Muscle layer of colon (tissue), 2 donors: Measurements from ENCODE around the gene MCRIP2.

Source experiments
- H3K27ac ChIP-seq: one replicate; pipeline ENCODE4 v1.7.0; 2013; ENCODE audit warnings: low read depth, mild to moderate bottlenecking, low read length, moderate library complexity
- H3K27me3 ChIP-seq, 2 donors: one replicate each; pipeline ENCODE4 v1.7.0; 2013; ENCODE audit warnings: low read length in 2 of 2, mild to moderate bottlenecking in 2 of 2; ENCODE audit not compliant: insufficient read depth in 2 of 2, control insufficient read depth in 1 of 2
- H3K36me3 ChIP-seq: one replicate; pipeline ENCODE4 v1.7.0; 2013; ENCODE audit warnings: mild to moderate bottlenecking, low read length; ENCODE audit not compliant: insufficient read depth
- H3K4me1 ChIP-seq: one replicate; pipeline ENCODE4 v1.7.0; 2013; ENCODE audit warnings: mild to moderate bottlenecking, low read length; ENCODE audit not compliant: insufficient read depth
- H3K4me3 ChIP-seq, 2 donors: one replicate each; pipeline ENCODE4 v1.7.0; 2013; ENCODE audit warnings: low read length in 2 of 2, low read depth in 1 of 2, mild to moderate bottlenecking in 1 of 2, moderate library complexity in 1 of 2
- H3K9ac ChIP-seq: one replicate; pipeline ENCODE4 v1.7.0; 2013; ENCODE audit warnings: low read length
- H3K9me3 ChIP-seq: one replicate; pipeline ENCODE4 v1.7.0; 2013; ENCODE audit warnings: mild to moderate bottlenecking, low read length
- donor health status: abdominal sarcoma.
- donor health status: Adenocarcinoma of cecum.

Gene MCRIP2

GRCh38 chr16:620700-621525 is 20.7 kb upstream of the MCRIP2 start:
- peaks cover 4% of the 10 kb centered on the region for H3K4me1 ChIP-seq
- no peak overlapping the region for H3K9ac ChIP-seq
- H3K27ac ChIP-seq, result no peak overlapping the region

GRCh38 chr16:621526-622105 is 20.0 kb upstream of the MCRIP2 start:
- H3K4me1 ChIP-seq, result peaks cover 4% of the 10 kb centered on the region
- no peaks in the 10 kb centered on the region for H3K36me3 ChIP-seq
- H3K9me3 ChIP-seq, result no peaks in the 10 kb centered on the region
- no peak overlapping the region for H3K27ac ChIP-seq
- H3K9ac ChIP-seq, result no peak overlapping the region
- H3K27me3 ChIP-seq, result no peaks in the 10 kb centered on the region
- H3K4me3 ChIP-seq, result no peak overlapping the region

More at GRCh38 chr16:620700-621525, 20.7 kb upstream of the MCRIP2 start:
- H3K27me3 ChIP-seq, result no peaks in the 10 kb centered on the region
- no peaks in the 10 kb centered on the region for H3K36me3 ChIP-seq
- no peak overlapping the region for H3K4me3 ChIP-seq
- no peaks in the 10 kb centered on the region for H3K9me3 ChIP-seq

DNA sequence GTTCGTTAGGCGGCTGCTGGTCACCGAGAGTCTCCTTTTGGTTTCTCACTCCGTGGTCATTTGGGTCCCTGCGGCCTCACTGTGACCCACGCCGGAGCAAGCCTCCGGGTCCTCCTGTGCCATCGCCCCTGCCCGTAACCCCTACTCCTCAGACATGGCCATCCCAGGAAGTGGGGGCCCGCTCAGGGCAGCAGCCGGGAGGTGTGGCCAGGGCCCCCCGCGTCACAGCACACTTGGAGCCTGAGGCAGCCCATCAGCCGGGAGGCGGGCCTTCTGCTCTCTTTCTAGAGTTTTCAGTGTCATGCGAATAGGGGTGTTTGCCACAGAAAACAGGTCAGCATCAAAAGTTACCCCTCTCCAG is 18.7 kb upstream of the MCRIP2 start:
- peaks cover 4% of the 10 kb centered on the region for H3K4me1 ChIP-seq
- no peaks in the 10 kb centered on the region for H3K36me3 ChIP-seq
- no peak overlapping the region for H3K9ac ChIP-seq
- H3K27me3 ChIP-seq, result no peaks in the 10 kb centered on the region
- H3K9me3 ChIP-seq, result no peaks in the 10 kb centered on the region
- no peak overlapping the region for H3K27ac ChIP-seq
- no peak overlapping the region for H3K4me3 ChIP-seq

DNA sequence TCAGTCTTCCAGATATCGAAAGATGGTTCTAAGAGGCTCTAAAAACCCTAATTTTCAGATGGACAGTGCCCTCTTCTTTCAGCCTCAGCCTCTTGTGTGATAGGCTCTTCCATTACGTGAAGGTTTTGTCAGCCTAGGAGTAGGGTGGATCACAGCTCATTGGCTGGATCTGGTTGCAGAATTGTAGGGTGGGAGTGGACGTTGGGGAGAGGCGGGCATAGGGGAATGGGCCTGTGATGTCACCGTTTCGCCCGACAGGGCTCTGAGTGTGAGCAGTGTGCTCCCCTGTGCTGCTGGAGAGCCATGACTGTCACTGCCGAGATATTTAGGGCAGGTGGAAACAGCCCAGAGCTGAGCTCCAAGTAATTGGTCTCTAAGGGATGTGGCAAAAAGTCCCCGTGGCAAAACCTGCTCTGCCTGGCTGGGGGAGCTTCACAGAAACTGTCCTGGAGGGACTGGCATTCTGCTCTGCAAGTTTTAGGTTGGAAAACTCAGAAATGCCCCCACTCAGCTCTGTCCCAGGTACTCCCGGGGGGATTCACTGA is 17.0 kb upstream of the MCRIP2 start:
- peaks cover 4% of the 10 kb centered on the region for H3K4me1 ChIP-seq
- no peak overlapping the region for H3K27ac ChIP-seq
- no peaks in the 10 kb centered on the region for H3K9me3 ChIP-seq
- no peaks in the 10 kb centered on the region for H3K27me3 ChIP-seq
- no peak overlapping the region for H3K4me3 ChIP-seq
- H3K9ac ChIP-seq, result no peak overlapping the region
- no peaks in the 10 kb centered on the region for H3K36me3 ChIP-seq

GRCh38 chr16:625117-625976 is 16.3 kb upstream of the MCRIP2 start:
- Histone ChIP-seq H3K36me3 (no peaks in the 10 kb centered on the region), H3K4me1 (peaks cover 4% of the 10 kb centered on the region), H3K4me3 (no peak overlapping the region), H3K9me3 (no peaks in the 10 kb centered on the region), H3K9ac (no peak overlapping the region), H3K27ac (no peak overlapping the region), H3K27me3 (no peaks in the 10 kb centered on the region)

GRCh38 chr16:625977-626765 is 15.5 kb upstream of the MCRIP2 start:
- H3K27me3 ChIP-seq, result peaks cover 0 to 6% of the 10 kb centered on the region in 2 donors
- no peak overlapping the region for H3K4me3 ChIP-seq
- H3K9ac ChIP-seq, result no peak overlapping the region
- H3K36me3 ChIP-seq, result no peaks in the 10 kb centered on the region
- no peaks in the 10 kb centered on the region for H3K9me3 ChIP-seq
- H3K4me1 ChIP-seq, result peaks cover 4% of the 10 kb centered on the region
- H3K27ac ChIP-seq, result no peak overlapping the region

DNA sequence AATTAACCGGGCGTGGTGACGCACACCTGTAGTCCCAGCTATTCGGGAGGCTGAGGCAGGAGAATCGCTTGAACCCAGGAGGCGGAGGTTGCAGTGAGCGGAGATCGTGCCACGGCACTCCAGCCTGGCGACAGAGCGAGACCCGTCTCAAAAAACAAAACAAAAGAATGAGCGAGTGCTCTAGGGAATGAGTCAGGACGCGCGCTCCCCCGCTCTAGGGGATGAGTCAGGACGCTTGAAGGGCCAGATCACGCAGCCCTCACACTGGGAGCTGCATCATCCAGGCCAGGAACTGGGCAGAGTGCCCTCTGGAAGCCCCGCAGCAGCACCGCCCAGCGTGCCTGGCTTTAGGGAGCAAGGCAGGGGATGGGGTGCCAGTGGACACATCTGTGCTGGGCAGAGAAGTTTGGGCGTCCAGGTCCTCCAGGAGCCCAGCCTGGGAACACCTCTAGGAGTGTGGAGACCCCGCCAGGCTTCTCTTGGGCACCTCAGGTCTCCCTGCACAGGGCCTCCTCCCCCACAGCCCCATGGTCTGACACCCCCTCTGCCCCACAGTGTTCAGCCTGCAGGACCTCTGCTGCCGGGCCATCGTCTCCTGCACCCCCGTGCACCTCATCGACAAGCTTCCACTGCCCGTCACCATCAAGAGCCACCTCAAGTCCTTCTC is 14.7 kb upstream of the MCRIP2 start:
- Histone ChIP-seq H3K4me1 (no peaks in the 10 kb centered on the region), H3K9ac (no peak overlapping the region), H3K4me3 (no peak overlapping the region), H3K27me3 (peaks cover 0 to 7% of the 10 kb centered on the region in 2 donors), H3K27ac (no peak overlapping the region), H3K9me3 (no peaks in the 10 kb centered on the region), H3K36me3 (no peaks in the 10 kb centered on the region)

- peaks cover 0 to 10% of the 10 kb centered on the region in 2 donors for H3K27me3 ChIP-seq
- no peaks in the 10 kb centered on the region for H3K4me1 ChIP-seq
- H3K9me3 ChIP-seq, result no peaks in the 10 kb centered on the region
- H3K27ac ChIP-seq, result no peak overlapping the region
- no peak overlapping the region for H3K9ac ChIP-seq
- H3K36me3 ChIP-seq, result no peaks in the 10 kb centered on the region
- no peak overlapping the region for H3K4me3 ChIP-seq
Measured at GRCh38 chr16:627454-628239, 14.0 kb upstream of the MCRIP2 start.

DNA sequence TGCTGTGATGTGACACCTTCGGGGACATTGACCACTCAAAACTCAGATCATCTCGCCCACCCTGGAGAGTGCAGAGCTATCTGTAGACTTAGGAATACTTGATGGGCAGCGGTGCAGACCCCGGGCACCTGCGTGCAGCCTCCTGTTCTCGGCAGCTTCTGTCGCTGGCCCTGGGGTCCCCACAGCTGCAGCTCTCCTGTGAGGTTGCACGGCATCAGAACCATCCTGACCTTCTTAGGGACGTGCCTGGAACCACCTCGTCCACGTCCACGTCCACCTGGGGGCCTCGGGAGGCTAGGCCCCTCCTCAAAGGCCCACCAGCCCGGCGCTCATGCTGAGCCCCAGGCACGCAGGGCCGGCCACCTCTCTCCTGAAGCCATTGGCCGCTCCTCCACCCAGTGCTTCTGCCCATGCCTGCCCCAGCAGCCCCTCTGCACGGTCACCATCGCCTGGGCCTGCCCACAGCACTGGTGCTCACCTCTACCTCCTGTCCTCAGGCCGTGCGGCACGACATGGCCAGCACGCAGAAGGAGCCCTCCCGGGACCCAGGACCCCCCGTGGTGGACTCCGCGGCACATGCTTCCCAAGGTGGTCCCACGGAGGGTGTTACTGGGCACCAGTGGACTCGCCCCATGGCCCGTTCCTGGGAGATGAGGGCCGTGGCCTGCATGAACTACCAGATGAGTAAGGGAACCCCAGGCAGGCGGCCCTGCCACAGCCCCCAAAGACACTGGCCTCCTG is 13.1 kb upstream of the MCRIP2 start:
- no peak overlapping the region for H3K9ac ChIP-seq
- no peaks in the 10 kb centered on the region for H3K36me3 ChIP-seq
- no peak overlapping the region for H3K27ac ChIP-seq
- H3K27me3 ChIP-seq, result peaks cover 0 to 10% of the 10 kb centered on the region in 2 donors
- no peaks in the 10 kb centered on the region for H3K4me1 ChIP-seq
- no peaks in the 10 kb centered on the region for H3K9me3 ChIP-seq
- no peak overlapping the region for H3K4me3 ChIP-seq
